Measurements from ENCODE around the gene PHF13.
"Not testable (repeated sequence)": the region's sequence is repeated elsewhere in the genome, so short reads cannot be mapped to it uniquely, and the experiment has no call there.

The PHF13 gene

GRCh38 chr1:6640867-6641266 is 27.3 kb downstream of the PHF13 start:
- H3K4me3 Mint-ChIP-seq; H3K4me1 Mint-ChIP-seq (ENCODE audit: low read depth); H3K27me3 Mint-ChIP-seq; H3K9me3 Mint-ChIP-seq; DNase-seq: not testable (repeated sequence)
- Mint-ChIP-seq H3K36me3 (ENCODE audit: low read depth) (peaks cover 95% of the 10 kb centered on the region), H3K27ac (peak overlapping the region; percentile 44)

GRCh38 chr1:6645018-6645417 is 31.5 kb downstream of the PHF13 start:
- Mint-ChIP-seq H3K4me1 (ENCODE audit: low read depth) (peaks cover 2% of the 10 kb centered on the region), H3K27me3 (no peaks in the 10 kb centered on the region)

DNA sequence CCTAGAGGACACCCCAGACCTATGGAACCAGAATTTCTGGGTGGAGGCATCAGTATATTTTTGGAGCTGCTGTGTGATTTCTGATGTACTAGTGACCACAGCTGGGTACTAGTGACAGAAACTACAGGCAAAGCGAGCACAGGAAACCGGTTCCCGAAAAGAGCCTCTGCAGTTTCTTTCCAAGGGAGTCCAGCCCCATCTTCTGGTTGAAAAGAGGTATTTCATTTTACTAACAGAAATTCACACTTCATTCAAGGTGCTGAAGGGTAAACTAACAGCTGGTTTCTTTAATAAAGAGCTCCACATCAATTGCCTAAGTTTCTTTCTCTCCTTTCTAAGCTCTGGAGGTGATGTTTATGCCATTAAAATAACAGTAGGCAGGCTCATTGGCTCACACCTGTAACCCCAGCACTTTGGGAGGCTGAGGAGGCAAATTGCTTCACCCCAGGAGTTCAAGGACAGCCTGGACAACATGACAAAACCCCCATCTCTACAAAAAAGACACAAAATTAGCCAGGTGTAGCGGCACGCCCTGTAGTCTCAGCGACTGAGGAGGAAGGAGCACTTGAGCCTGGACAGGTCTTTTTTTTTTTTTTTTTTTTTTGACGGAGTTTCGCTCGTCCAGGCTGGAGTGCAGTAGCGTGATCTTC is 33.1 kb downstream of the PHF13 start:
- H3K9me3 Mint-ChIP-seq, result no peaks in the 10 kb centered on the region
- H3K4me3 Mint-ChIP-seq, result no peak overlapping the region
- DNase-seq, result no peak
- no peaks in the 10 kb centered on the region for H3K27me3 Mint-ChIP-seq
- peaks cover 73% of the 10 kb centered on the region for H3K36me3 Mint-ChIP-seq (ENCODE audit: low read depth)
- no peak overlapping the region for H3K27ac Mint-ChIP-seq
- H3K4me1 Mint-ChIP-seq (ENCODE audit: low read depth), result peaks cover 2% of the 10 kb centered on the region

More at GRCh38 chr1:6645018-6645417, 31.5 kb downstream of the PHF13 start:
- Mint-ChIP-seq H3K4me3 (no peak overlapping the region), H3K9me3 (no peaks in the 10 kb centered on the region), H3K36me3 (ENCODE audit: low read depth) (peaks cover 75% of the 10 kb centered on the region), H3K27ac (no peak overlapping the region)
- DNase-seq, result no peak

- Mint-ChIP-seq H3K4me3 (no peak overlapping the region), H3K27me3 (no peaks in the 10 kb centered on the region), H3K4me1 (ENCODE audit: low read depth) (peaks cover 2% of the 10 kb centered on the region), H3K36me3 (ENCODE audit: low read depth) (peaks cover 74% of the 10 kb centered on the region), H3K9me3 (no peaks in the 10 kb centered on the region), H3K27ac (no peak overlapping the region)
- no peak for DNase-seq
These were observed 35.0 kb downstream of the PHF13 start for GRCh38 chr1:6648556-6648955.

DNA sequence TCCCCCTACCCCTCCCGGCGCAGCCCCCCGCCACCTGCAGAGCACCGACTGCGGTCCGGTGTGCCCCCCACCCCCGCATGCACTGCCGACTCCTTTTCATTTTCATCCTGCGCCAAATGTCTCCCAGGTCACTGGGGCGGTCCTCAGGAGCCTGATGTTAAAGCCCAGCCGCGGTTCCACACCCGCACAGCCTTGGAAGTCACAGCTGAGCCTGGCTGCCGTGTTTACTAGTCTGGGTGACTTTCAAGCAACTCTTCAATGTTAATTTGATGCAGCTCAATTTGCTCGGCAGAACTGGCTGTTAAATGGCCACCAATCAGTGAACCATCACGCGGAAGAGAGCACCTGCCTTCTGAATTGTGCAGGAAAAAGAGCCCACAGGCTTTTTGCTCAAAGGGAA is 38.4 kb downstream of the PHF13 start:
- DNase-seq, result no peak
- H3K4me3 Mint-ChIP-seq, result no peak overlapping the region
- H3K36me3 Mint-ChIP-seq (ENCODE audit: low read depth), result peaks cover 61% of the 10 kb centered on the region
- no peaks in the 10 kb centered on the region for H3K27me3 Mint-ChIP-seq
- H3K9me3 Mint-ChIP-seq, result no peaks in the 10 kb centered on the region
- H3K4me1 Mint-ChIP-seq (ENCODE audit: low read depth), result no peaks in the 10 kb centered on the region
- H3K27ac Mint-ChIP-seq, result no peak overlapping the region

GRCh38 chr1:6652986-6653385 is 39.5 kb downstream of the PHF13 start:
- H3K27ac Mint-ChIP-seq, result no peak overlapping the region
- no peak overlapping the region for H3K4me3 Mint-ChIP-seq
- peaks cover 62% of the 10 kb centered on the region for H3K36me3 Mint-ChIP-seq (ENCODE audit: low read depth)
- H3K4me1 Mint-ChIP-seq (ENCODE audit: low read depth), result peaks cover 3% of the 10 kb centered on the region
- no peaks in the 10 kb centered on the region for H3K9me3 Mint-ChIP-seq
- DNase-seq, result no peak
- no peaks in the 10 kb centered on the region for H3K27me3 Mint-ChIP-seq

DNA sequence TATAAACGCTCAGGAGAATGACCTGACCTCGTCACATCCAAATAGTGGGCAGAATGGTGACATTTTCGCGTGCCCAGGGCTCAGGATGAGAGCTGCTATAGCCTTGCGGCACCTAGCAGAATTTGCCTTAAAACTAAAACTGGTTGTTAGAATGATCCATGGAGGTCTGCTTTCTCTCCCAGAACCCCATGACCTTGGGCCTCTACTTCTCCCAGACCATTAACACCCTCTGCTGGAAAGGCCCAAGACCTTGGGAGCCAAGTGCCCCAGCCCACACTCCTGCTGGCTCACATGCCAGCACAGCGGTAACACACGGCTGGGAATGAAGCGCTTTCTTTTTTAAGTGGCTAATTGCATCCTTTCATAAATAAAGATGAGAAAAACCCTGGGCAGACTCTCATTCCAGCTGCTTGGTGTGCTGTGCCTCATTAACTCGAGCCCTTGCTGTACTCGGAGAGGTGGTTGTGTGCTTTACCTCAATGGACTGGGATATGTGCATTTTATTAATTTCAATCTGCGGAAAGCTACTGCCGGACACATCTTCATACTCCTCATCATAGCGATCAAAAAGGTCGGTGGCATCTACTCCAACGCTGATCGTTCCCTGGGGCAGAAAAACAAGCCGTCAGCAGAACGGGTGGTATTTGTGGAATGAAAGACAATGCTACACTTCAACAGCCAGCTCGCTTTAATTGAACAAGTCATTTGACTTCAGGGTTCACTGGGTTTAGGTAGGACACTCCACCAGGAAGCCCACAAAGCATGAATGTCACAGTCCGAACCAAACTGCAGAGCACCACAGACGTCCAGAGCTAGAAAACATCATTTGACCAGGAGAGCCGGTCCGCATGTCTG is 40.1 kb downstream of the PHF13 start:
- DNase-seq, result no peak
- H3K4me1 Mint-ChIP-seq (ENCODE audit: low read depth), result peaks cover 6% of the 10 kb centered on the region
- no peak overlapping the region for H3K27ac Mint-ChIP-seq
- H3K9me3 Mint-ChIP-seq, result no peaks in the 10 kb centered on the region
- peaks cover 64% of the 10 kb centered on the region for H3K36me3 Mint-ChIP-seq (ENCODE audit: low read depth)
- H3K4me3 Mint-ChIP-seq, result no peak overlapping the region
- H3K27me3 Mint-ChIP-seq, result no peaks in the 10 kb centered on the region

GRCh38 chr1:6657138-6657537 is 43.6 kb downstream of the PHF13 start:
- Mint-ChIP-seq H3K9me3 (no peaks in the 10 kb centered on the region), H3K27me3 (no peaks in the 10 kb centered on the region), H3K4me1 (ENCODE audit: low read depth) (peaks cover 6% of the 10 kb centered on the region), H3K4me3 (no peak overlapping the region), H3K27ac (peak overlapping the region; percentile 37), H3K36me3 (ENCODE audit: low read depth) (peaks cover 51% of the 10 kb centered on the region)
- DNase-seq, result peak; percentile 20

GRCh38 chr1:6658359-6659060 is 45.0 kb downstream of the PHF13 start:
- Mint-ChIP-seq H3K4me3 (no peak overlapping the region), H3K27ac (no peak overlapping the region), H3K9me3 (no peaks in the 10 kb centered on the region), H3K36me3 (ENCODE audit: low read depth) (peaks cover 48% of the 10 kb centered on the region), H3K4me1 (ENCODE audit: low read depth) (peaks cover 6% of the 10 kb centered on the region), H3K27me3 (no peaks in the 10 kb centered on the region)
- DNase-seq, result no peak

DNA sequence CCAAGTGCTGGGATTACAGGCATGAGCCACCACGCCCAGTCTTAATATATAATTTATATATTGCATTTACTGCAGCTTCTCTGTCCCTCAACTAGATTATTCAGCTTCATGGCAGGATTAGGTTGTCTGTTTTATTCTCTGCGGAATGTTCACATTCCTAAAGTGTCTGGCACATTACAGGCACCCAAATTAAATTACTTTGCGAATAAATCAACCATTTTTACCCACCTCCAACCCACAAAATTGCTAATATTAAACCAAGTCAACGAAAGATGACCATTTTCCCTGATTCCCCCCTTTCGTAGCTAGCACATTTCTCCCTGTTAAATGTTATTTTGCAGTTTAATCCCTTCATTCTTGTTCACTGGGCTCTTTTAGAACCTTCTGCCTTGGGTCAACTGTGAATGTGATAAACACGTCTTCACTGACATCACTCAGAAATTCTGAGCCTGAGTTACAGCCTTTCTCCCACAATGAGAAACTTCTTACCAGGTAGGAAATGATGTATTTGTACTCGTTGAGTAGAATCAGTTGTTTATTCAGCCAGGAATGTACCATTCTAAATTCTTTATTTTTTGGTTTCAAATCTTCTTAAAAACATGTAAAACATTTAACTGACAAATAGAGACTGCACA is 47.0 kb downstream of the PHF13 start:
- Mint-ChIP-seq H3K27me3 (no peaks in the 10 kb centered on the region), H3K4me1 (ENCODE audit: low read depth) (peaks cover 6% of the 10 kb centered on the region), H3K27ac (no peak overlapping the region), H3K4me3 (no peak overlapping the region), H3K9me3 (no peaks in the 10 kb centered on the region), H3K36me3 (ENCODE audit: low read depth) (peaks cover 50% of the 10 kb centered on the region)
- DNase-seq, result no peak

DNA sequence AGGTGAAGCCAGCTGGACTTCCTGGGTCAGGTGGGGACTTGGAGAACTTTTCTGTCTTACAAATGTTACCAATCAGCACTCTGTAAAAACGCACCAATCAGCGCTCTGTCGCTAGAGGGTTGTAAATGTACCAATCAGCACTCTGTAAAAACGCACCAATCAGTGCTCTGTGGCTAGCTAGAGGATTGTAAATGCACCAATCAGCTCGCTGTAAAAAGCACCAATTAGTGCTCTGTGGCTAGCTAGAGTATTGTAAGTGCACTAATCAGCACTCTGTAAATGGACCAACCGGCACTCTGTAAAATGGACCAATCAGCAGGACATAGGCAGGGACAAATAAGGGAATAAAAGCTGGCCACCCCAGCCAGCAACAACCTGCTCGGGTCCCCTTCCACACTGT is 48.9 kb downstream of the PHF13 start:
- H3K27ac Mint-ChIP-seq; H3K4me3 Mint-ChIP-seq; H3K27me3 Mint-ChIP-seq; H3K9me3 Mint-ChIP-seq; H3K4me1 Mint-ChIP-seq (ENCODE audit: low read depth); DNase-seq: not testable (repeated sequence)
- H3K36me3 Mint-ChIP-seq (ENCODE audit: low read depth), result peaks cover 64% of the 10 kb centered on the region

- no peak overlapping the region for H3K27ac Mint-ChIP-seq
- DNase-seq, result no peak
- peaks cover 79% of the 10 kb centered on the region for H3K36me3 Mint-ChIP-seq (ENCODE audit: low read depth)
- no peaks in the 10 kb centered on the region for H3K27me3 Mint-ChIP-seq
- H3K4me3 Mint-ChIP-seq, result no peak overlapping the region
- no peaks in the 10 kb centered on the region for H3K4me1 Mint-ChIP-seq (ENCODE audit: low read depth)
- H3K9me3 Mint-ChIP-seq, result no peaks in the 10 kb centered on the region
These were observed 53.2 kb downstream of the PHF13 start for GRCh38 chr1:6666696-6667095.

- no peaks in the 10 kb centered on the region for H3K4me1 Mint-ChIP-seq (ENCODE audit: low read depth)
- no peaks in the 10 kb centered on the region for H3K9me3 Mint-ChIP-seq
- H3K27me3 Mint-ChIP-seq, result no peaks in the 10 kb centered on the region
- peaks cover 82% of the 10 kb centered on the region for H3K36me3 Mint-ChIP-seq (ENCODE audit: low read depth)
- H3K27ac Mint-ChIP-seq, result no peak overlapping the region
- no peak for DNase-seq
- H3K4me3 Mint-ChIP-seq, result no peak overlapping the region
These were observed 53.6 kb downstream of the PHF13 start for GRCh38 chr1:6667139-6667538.

GRCh38 chr1:6668503-6668902 is 55.0 kb downstream of the PHF13 start:
- peaks cover 82% of the 10 kb centered on the region for H3K36me3 Mint-ChIP-seq (ENCODE audit: low read depth)
- no peaks in the 10 kb centered on the region for H3K4me1 Mint-ChIP-seq (ENCODE audit: low read depth)
- H3K4me3 Mint-ChIP-seq, result no peak overlapping the region
- no peak overlapping the region for H3K27ac Mint-ChIP-seq
- H3K9me3 Mint-ChIP-seq, result no peaks in the 10 kb centered on the region
- DNase-seq, result no peak
- no peaks in the 10 kb centered on the region for H3K27me3 Mint-ChIP-seq
